Fibroblast of lung (primary cell): Measurements from ENCODE around the gene ISM2. TPM values are rescaled to one million over a fixed set of nuclear protein-coding genes. Genes with fewer than 3 reads are reported as not detected.
"Not testable (repeated sequence)": the region's sequence is repeated elsewhere in the genome, so short reads cannot be mapped to it uniquely, and the experiment has no call there.

ENCODE experiments used
- DNase-seq, 2 donors: peaks; one replicate each; pipeline versions ENCODE4 v3.0.0 to v3.0.0-alpha.2; 2010; ENCODE audit warnings: low read depth in 2 of 2
- H2AFZ ChIP-seq: 2 replicates; pipeline ENCODE4 v1.5.1; 2012; ENCODE audit warnings: low read length, control low read depth, inconsistent platforms
- H3K27ac ChIP-seq: 2 replicates; pipeline ENCODE4 v1.5.1; 2011; ENCODE audit warnings: low read length, control low read depth; ENCODE audit not compliant: insufficient read depth
- H3K27me3 ChIP-seq: 2 replicates; pipeline ENCODE4 v1.5.1; 2011; ENCODE audit warnings: mild to moderate bottlenecking, low read length; ENCODE audit not compliant: control insufficient read depth, insufficient read depth
- H3K36me3 ChIP-seq: 2 replicates; pipeline ENCODE4 v1.5.1; 2011; ENCODE audit warnings: low read length; ENCODE audit not compliant: control insufficient read depth, insufficient read depth
- H3K4me1 ChIP-seq: 2 replicates; pipeline ENCODE4 v1.5.1; 2011; ENCODE audit warnings: low read length; ENCODE audit not compliant: control insufficient read depth, insufficient read depth; ENCODE audit errors: extremely low read depth
- H3K4me2 ChIP-seq: 2 replicates; pipeline ENCODE4 v1.5.1; 2011; ENCODE audit warnings: low read length, control low read depth; ENCODE audit not compliant: insufficient read depth; ENCODE audit errors: extremely low read depth
- H3K4me3 ChIP-seq, 4 experiments: fragments of 200-600 bp in 1 of 4; sonication (generic) in 1 of 4; replicated peaks in 1 of 4; 2 replicates each; pipeline ENCODE4 v1.5.1; 2011 to 2016; ENCODE audit warnings: low read length in 4 of 4, low read depth in 3 of 4, mild to moderate bottlenecking in 3 of 4, control low read depth in 2 of 4, inconsistent platforms in 1 of 4, mixed read lengths in 1 of 4; ENCODE audit not compliant: insufficient read depth in 1 of 4; ENCODE audit errors: control extremely low read depth in 1 of 4
- H3K79me2 ChIP-seq: 2 replicates; pipeline ENCODE4 v1.5.1; 2012; ENCODE audit warnings: mild to moderate bottlenecking, low read length, inconsistent platforms; ENCODE audit not compliant: control insufficient read depth, insufficient read depth
- H3K9ac ChIP-seq: 2 replicates; pipeline ENCODE4 v1.5.1; 2011; ENCODE audit warnings: mild to moderate bottlenecking, low read length, control low read depth; ENCODE audit not compliant: insufficient read depth
- H3K9me3 ChIP-seq: 2 replicates; pipeline ENCODE4 v1.5.1; 2012; ENCODE audit warnings: low read depth, low read length; ENCODE audit not compliant: control insufficient read depth, insufficient read depth
- H4K20me1 ChIP-seq: 2 replicates; pipeline ENCODE4 v1.5.1; 2011; ENCODE audit warnings: low read length; ENCODE audit not compliant: control insufficient read depth, insufficient read depth; ENCODE audit errors: extremely low read depth
- CTCF ChIP-seq, 2 donors: IDR thresholded peaks in 1 of 2; conservative IDR thresholded peaks in 1 of 2; 1 replicate in 1 of 2; 2 replicates in 1 of 2; pipeline ENCODE4 v1.5.1; 2011 to 2012; ENCODE audit warnings: low read length in 2 of 2, control low read depth in 1 of 2, inconsistent platforms in 1 of 2, low read depth in 1 of 2, mild to moderate bottlenecking in 1 of 2
- EZH2 ChIP-seq: IDR thresholded peaks from 2 replicates; pipeline ENCODE4 v1.5.1; 2012; ENCODE audit warnings: low read length, control low read depth, mild to moderate bottlenecking; ENCODE audit errors: missing control alignments
- polyA plus RNA-seq, 2 donors: library from polyadenylated mRNA; depleted of rRNA in 1 of 2; stranded (reverse) in 1 of 2; unstranded in 1 of 2; fragments of >200 nt; gene quantifications; 2 replicates each; pipeline ENCODE4 v1.2.1, GENCODE V29; 2011 to 2012; ENCODE audit warnings: missing spikeins in 1 of 2
- total RNA-seq: library from RNA; depleted of rRNA; stranded (reverse); fragments of >200 nt; gene quantifications from 2 replicates; pipeline ENCODE4 v1.2.1, GENCODE V29; 2014

The ISM2 gene
- total and polyA plus RNA-seq, 2 donors (not counting 1 experiment from before 2014, with no cell fraction given), result not detected

GRCh38 chr14:77531071-77531470 lies 32.5 kb upstream of the ISM2 start:
- Histone ChIP-seq H3K27ac (no peak overlapping the region), H3K9ac (no peak overlapping the region), H3K4me2 (no peak overlapping the region), H3K79me2 (no peaks in the 10 kb centered on the region), H3K9me3 (no peaks in the 10 kb centered on the region), H2AFZ (no peak overlapping the region), H3K4me3 (no peak overlapping the region), H3K27me3 (no peaks in the 10 kb centered on the region), H3K4me1 (no peaks in the 10 kb centered on the region), H4K20me1 (no peaks in the 10 kb centered on the region), H3K36me3 (no peaks in the 10 kb centered on the region)
- TF ChIP-seq EZH2 (no peak), CTCF (conservative IDR thresholded peaks at IDR 0.05 in 1 of 2, IDR thresholded peaks at IDR 0.05 in 1 of 2; ENCODE audit: low read depth in 1 of 2, low read length in 2 of 2) (no peak)
- no peak for DNase-seq

- no peaks in the 10 kb centered on the region for H3K4me1 ChIP-seq
- H3K9me3 ChIP-seq, result no peaks in the 10 kb centered on the region
- no peak overlapping the region for H3K27ac ChIP-seq
- no peak for DNase-seq
- no peak overlapping the region for H2AFZ ChIP-seq
- no peaks in the 10 kb centered on the region for H3K36me3 ChIP-seq
- no peak overlapping the region for H3K4me3 ChIP-seq
- no peak overlapping the region for H3K4me2 ChIP-seq
- no peak overlapping the region for H3K9ac ChIP-seq
- H3K79me2 ChIP-seq, result no peaks in the 10 kb centered on the region
- no peak for TF ChIP-seq CTCF (conservative IDR thresholded peaks at IDR 0.05 in 1 of 2, IDR thresholded peaks at IDR 0.05 in 1 of 2; ENCODE audit: low read depth in 1 of 2, low read length in 2 of 2)
- TF ChIP-seq EZH2, result no peak
- H3K27me3 ChIP-seq, result no peaks in the 10 kb centered on the region
- H4K20me1 ChIP-seq, result no peaks in the 10 kb centered on the region
Measured at GRCh38 chr14:77529963-77530362, 31.3 kb upstream of the ISM2 start.

GRCh38 chr14:77529213-77529612 lies 30.6 kb upstream of the ISM2 start:
- H3K4me1 ChIP-seq, result no peaks in the 10 kb centered on the region
- no peaks in the 10 kb centered on the region for H3K27me3 ChIP-seq
- H3K4me3 ChIP-seq, result no peak overlapping the region
- H3K36me3 ChIP-seq, result no peaks in the 10 kb centered on the region
- no peaks in the 10 kb centered on the region for H3K79me2 ChIP-seq
- H3K4me2 ChIP-seq, result no peak overlapping the region
- no peak overlapping the region for H2AFZ ChIP-seq
- peak in 1 of 2 donors; percentile 52 for DNase-seq
- H4K20me1 ChIP-seq, result no peaks in the 10 kb centered on the region
- H3K9ac ChIP-seq, result no peak overlapping the region
- no peaks in the 10 kb centered on the region for H3K9me3 ChIP-seq
- H3K27ac ChIP-seq, result no peak overlapping the region
- TF ChIP-seq EZH2 (no peak), CTCF (conservative IDR thresholded peaks at IDR 0.05 in 1 of 2, IDR thresholded peaks at IDR 0.05 in 1 of 2; ENCODE audit: low read depth in 1 of 2, low read length in 2 of 2) (no peak)

GRCh38 chr14:77528701-77529100 lies 30.1 kb upstream of the ISM2 start:
- H3K27me3 ChIP-seq, H3K36me3 ChIP-seq, H3K4me3 ChIP-seq, H4K20me1 ChIP-seq, H3K79me2 ChIP-seq, H3K27ac ChIP-seq, H3K4me2 ChIP-seq, H3K9ac ChIP-seq, DNase-seq, H3K4me1 ChIP-seq, H2AFZ ChIP-seq, H3K9me3 ChIP-seq: not testable (repeated sequence)
